H9 (cell line): Measurements from ENCODE around the gene TIAM2. TPM values are rescaled to one million over a fixed set of nuclear protein-coding genes. Genes with fewer than 3 reads are reported as not detected.

Experiments used
- DNase-seq: peaks from one replicate; pipeline ENCODE4 v3.0.0-alpha.2; 2017
- H2AFZ ChIP-seq: one replicate; pipeline ENCODE4 v1.6.1; 2013; ENCODE audit warnings: mild to moderate bottlenecking, low read length, control low read depth, moderate library complexity
- H2AK5ac ChIP-seq: 2 replicates; pipeline ENCODE4 v1.6.1; 2013; ENCODE audit warnings: low read length, control low read depth, mixed read lengths; ENCODE audit not compliant: insufficient read length
- H2BK120ac ChIP-seq: one replicate; pipeline ENCODE4 v1.6.1; 2013; ENCODE audit warnings: low read depth, mild to moderate bottlenecking, low read length, control low read depth, inconsistent platforms; ENCODE audit not compliant: poor library complexity, severe bottlenecking
- H2BK12ac ChIP-seq: 2 replicates; pipeline ENCODE4 v1.6.1; 2013; ENCODE audit warnings: low read length, control low read depth, mixed read lengths, low read depth; ENCODE audit not compliant: insufficient read length
- H2BK15ac ChIP-seq: 2 replicates; pipeline ENCODE4 v1.6.1; 2013; ENCODE audit warnings: low read depth, low read length, control low read depth
- H2BK20ac ChIP-seq: one replicate; pipeline ENCODE4 v1.6.1; 2013; ENCODE audit warnings: low read depth, mild to moderate bottlenecking, low read length, control low read depth, inconsistent platforms; ENCODE audit not compliant: poor library complexity, severe bottlenecking
- H2BK5ac ChIP-seq: 2 replicates; pipeline ENCODE4 v1.6.1; 2013; ENCODE audit warnings: low read length, control low read depth, mixed read lengths; ENCODE audit not compliant: insufficient read length
- H3K14ac ChIP-seq: 2 replicates; pipeline ENCODE4 v1.6.1; 2013; ENCODE audit warnings: low read length, control low read depth; ENCODE audit not compliant: insufficient read depth
- H3K18ac ChIP-seq: 2 replicates; pipeline ENCODE4 v1.6.1; 2013; ENCODE audit warnings: low read depth, mild to moderate bottlenecking, mixed read lengths, low read length, control low read depth; ENCODE audit not compliant: insufficient read length
- H3K23ac ChIP-seq: 2 replicates; pipeline ENCODE4 v1.6.1; 2013; ENCODE audit warnings: low read length, control low read depth, mixed read lengths, low read depth; ENCODE audit not compliant: insufficient read length
- H3K23me2 ChIP-seq: 2 replicates; pipeline ENCODE4 v1.6.1; 2013; ENCODE audit warnings: low read depth, mild to moderate bottlenecking, mixed read lengths, low read length, control low read depth; ENCODE audit not compliant: insufficient read length, poor library complexity, severe bottlenecking
- H3K27ac ChIP-seq: 2 replicates; pipeline ENCODE4 v1.5.1; 2013; ENCODE audit warnings: low read length, control low read depth, mixed read lengths, low read depth; ENCODE audit not compliant: insufficient read length
- H3K27me3 ChIP-seq: 2 replicates; pipeline ENCODE4 v1.6.1; 2013; ENCODE audit warnings: low read length, control low read depth, inconsistent platforms; ENCODE audit not compliant: insufficient read depth
- H3K4ac ChIP-seq: 2 replicates; pipeline ENCODE4 v1.6.1; 2013; ENCODE audit warnings: low read depth, mild to moderate bottlenecking, control low read depth, inconsistent platforms, low read length, moderate library complexity
- H3K4me1 ChIP-seq: 2 replicates; pipeline ENCODE4 v1.6.1; 2013; ENCODE audit warnings: low read length, control low read depth, inconsistent platforms; ENCODE audit not compliant: insufficient read depth
- H3K4me2 ChIP-seq: 2 replicates; pipeline ENCODE4 v1.6.1; 2013; ENCODE audit warnings: low read length, control low read depth, mixed read lengths; ENCODE audit not compliant: insufficient read length, insufficient read depth
- H3K56ac ChIP-seq: 2 replicates; pipeline ENCODE4 v1.6.1; 2013; ENCODE audit warnings: low read depth, mild to moderate bottlenecking, mixed read lengths, low read length, control low read depth; ENCODE audit not compliant: insufficient read length
- H3K79me1 ChIP-seq: 2 replicates; pipeline ENCODE4 v1.6.1; 2013; ENCODE audit warnings: low read depth, mild to moderate bottlenecking, moderate library complexity, low read length, control low read depth, inconsistent platforms; ENCODE audit not compliant: insufficient read depth, poor library complexity, severe bottlenecking
- H3K79me2 ChIP-seq: 2 replicates; pipeline ENCODE4 v1.6.1; 2013; ENCODE audit warnings: low read length, control low read depth, inconsistent platforms; ENCODE audit not compliant: insufficient read depth
- H3K9ac ChIP-seq: 2 replicates; pipeline ENCODE4 v1.6.1; 2013; ENCODE audit warnings: low read length, control low read depth, mixed read lengths; ENCODE audit not compliant: insufficient read length; ENCODE audit errors: extremely low read depth
- H3K9me3 ChIP-seq: one replicate; pipeline ENCODE4 v1.6.1; 2013; ENCODE audit warnings: low read depth, low read length, inconsistent platforms; ENCODE audit not compliant: control insufficient read depth
- H3T11ph ChIP-seq: one replicate; pipeline ENCODE4 v1.6.1; 2013; ENCODE audit warnings: mild to moderate bottlenecking, low read length, control low read depth, inconsistent platforms
- H4K20me1 ChIP-seq: one replicate; pipeline ENCODE4 v1.6.1; 2013; ENCODE audit not compliant: control insufficient read depth, insufficient read length, insufficient read depth
- H4K5ac ChIP-seq: 2 replicates; pipeline ENCODE4 v1.6.1; 2013; ENCODE audit warnings: low read depth, mild to moderate bottlenecking, mixed read lengths, low read length, control low read depth; ENCODE audit not compliant: insufficient read length
- H4K8ac ChIP-seq: replicated peaks from 2 replicates; pipeline ENCODE4 v1.6.1; 2013; ENCODE audit warnings: low read length, control low read depth, mixed read lengths, low read depth; ENCODE audit not compliant: insufficient read length
- H4K91ac ChIP-seq: 2 replicates; pipeline ENCODE4 v1.6.1; 2013; ENCODE audit warnings: low read depth, mild to moderate bottlenecking, moderate library complexity, mixed read lengths, low read length, control low read depth; ENCODE audit not compliant: insufficient read length
- H3K27ac Mint-ChIP-seq, 3 experiments: 2 replicates in 2 of 3; 3 replicates in 1 of 3; pipeline ENCODE4 v1.8.0; 2020 to 2021; ENCODE audit warnings: mixed read lengths in 3 of 3, mild to moderate bottlenecking in 1 of 3, moderate library complexity in 1 of 3
- H3K27me3 Mint-ChIP-seq: 2 replicates; pipeline ENCODE4 v1.8.0; 2021; ENCODE audit warnings: low read depth, mild to moderate bottlenecking, moderate library complexity, mixed read lengths
- H3K36me3 Mint-ChIP-seq, 3 experiments: 2 replicates in 2 of 3; 3 replicates in 1 of 3; pipeline ENCODE4 v1.8.0; 2020 to 2021; ENCODE audit warnings: low read depth in 3 of 3, mixed read lengths in 3 of 3; ENCODE audit not compliant: insufficient read depth in 1 of 3
- H3K4me1 Mint-ChIP-seq, 2 experiments: 2 replicates each; pipeline ENCODE4 v1.8.0; 2020; ENCODE audit warnings: mixed read lengths in 2 of 2
- H3K4me3 Mint-ChIP-seq, 2 experiments: 2 replicates in 1 of 2; 3 replicates in 1 of 2; pipeline ENCODE4 v1.8.0; 2020 to 2021; ENCODE audit warnings: mild to moderate bottlenecking in 2 of 2, mixed read lengths in 2 of 2, moderate library complexity in 1 of 2
- H3K9me3 Mint-ChIP-seq, 2 experiments: 2 replicates in 1 of 2; 3 replicates in 1 of 2; pipeline ENCODE4 v1.8.0; 2020; ENCODE audit warnings: mild to moderate bottlenecking in 2 of 2, mixed read lengths in 2 of 2, moderate library complexity in 1 of 2
- WGBS: extraction: QIAGEN DNeasy Blood & Tissue Kit; methylation state at CpG from one replicate; pipeline ENCODE4 v1.1.7; 2013; ENCODE audit warnings: missing lambda C conversion rate, low lambda C conversion rate, mixed read lengths; ENCODE audit not compliant: insufficient read length; ENCODE audit errors: extremely low coverage; 5-methylcytosine and 5-hydroxymethylcytosine counted together
- total RNA-seq: library from RNA; stranded (reverse); gene quantifications from 2 replicates; pipeline ENCODE4 v1.2.1, GENCODE V29; 2021
- TF ChIP-seq, protein P1 (sequence below): fragments of 200-600 bp; sonication (generic); conservative IDR thresholded peaks from 3 replicates; pipeline ENCODE4 v1.8.0; 2021; ENCODE audit warnings: antibody characterized with exemption, mild to moderate bottlenecking

TIAM2 gene
- total RNA-seq, 1 experiment from 2014 or later, result 6.3 TPM

DNA sequence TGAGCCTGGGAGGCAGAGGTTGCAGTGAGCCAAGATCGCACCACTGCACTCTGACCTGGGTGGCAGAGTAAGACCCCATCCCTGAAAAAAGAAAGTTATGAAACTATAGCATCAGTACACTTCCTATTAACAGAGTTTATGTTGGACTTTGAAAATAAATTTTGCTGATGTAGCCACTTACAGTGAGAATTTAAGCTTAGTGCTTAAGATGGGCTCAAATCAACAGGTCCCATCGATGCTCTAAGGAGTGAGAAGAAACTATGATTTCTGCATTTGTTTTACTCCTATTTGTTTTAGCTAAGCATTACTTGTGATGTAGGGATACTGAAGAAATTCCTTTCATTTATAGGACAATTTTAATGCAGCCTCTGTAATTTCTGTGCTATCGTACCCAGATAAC, 175.4 kb downstream of the TIAM2 start:
- Histone ChIP-seq H4K20me1 (no peaks in the 10 kb centered on the region), H2BK20ac (no peak overlapping the region), H3K56ac (no peak overlapping the region), H4K91ac (no peak overlapping the region), H3K79me1 (no peaks in the 10 kb centered on the region), H3K4ac (no peak overlapping the region), H3K9me3 (no peaks in the 10 kb centered on the region), H4K8ac (no peak overlapping the region), H3K9ac (no peak overlapping the region), H3K23me2 (no peaks in the 10 kb centered on the region), H3K27me3 (no peaks in the 10 kb centered on the region), H2BK5ac (no peak overlapping the region), H2BK15ac (no peak overlapping the region), H3K23ac (no peak overlapping the region), H3K18ac (no peak overlapping the region), H3K4me1 (peaks cover 2% of the 10 kb centered on the region; the same call in 1 of the 2 replicates), H3K14ac (no peak overlapping the region), H3T11ph (no peak overlapping the region), H2AFZ (no peak overlapping the region), H3K4me2 (no peak overlapping the region), H2BK12ac (no peak overlapping the region), H2AK5ac (no peak overlapping the region), H3K79me2 (no peaks in the 10 kb centered on the region), H4K5ac (no peak overlapping the region), H2BK120ac (no peak overlapping the region), H3K27ac (no peak overlapping the region)
- no CpG with 5 or more reads among the region's 3 CpGs for WGBS
- H3K4me1 Mint-ChIP-seq, result peaks cover 23 to 26% of the 10 kb centered on the region in 2 experiments
- H3K9me3 Mint-ChIP-seq, result no peaks in the 10 kb centered on the region
- H3K4me3 Mint-ChIP-seq, result no peak overlapping the region
- DNase-seq, result no peak
- TF ChIP-seq, protein P1, sequence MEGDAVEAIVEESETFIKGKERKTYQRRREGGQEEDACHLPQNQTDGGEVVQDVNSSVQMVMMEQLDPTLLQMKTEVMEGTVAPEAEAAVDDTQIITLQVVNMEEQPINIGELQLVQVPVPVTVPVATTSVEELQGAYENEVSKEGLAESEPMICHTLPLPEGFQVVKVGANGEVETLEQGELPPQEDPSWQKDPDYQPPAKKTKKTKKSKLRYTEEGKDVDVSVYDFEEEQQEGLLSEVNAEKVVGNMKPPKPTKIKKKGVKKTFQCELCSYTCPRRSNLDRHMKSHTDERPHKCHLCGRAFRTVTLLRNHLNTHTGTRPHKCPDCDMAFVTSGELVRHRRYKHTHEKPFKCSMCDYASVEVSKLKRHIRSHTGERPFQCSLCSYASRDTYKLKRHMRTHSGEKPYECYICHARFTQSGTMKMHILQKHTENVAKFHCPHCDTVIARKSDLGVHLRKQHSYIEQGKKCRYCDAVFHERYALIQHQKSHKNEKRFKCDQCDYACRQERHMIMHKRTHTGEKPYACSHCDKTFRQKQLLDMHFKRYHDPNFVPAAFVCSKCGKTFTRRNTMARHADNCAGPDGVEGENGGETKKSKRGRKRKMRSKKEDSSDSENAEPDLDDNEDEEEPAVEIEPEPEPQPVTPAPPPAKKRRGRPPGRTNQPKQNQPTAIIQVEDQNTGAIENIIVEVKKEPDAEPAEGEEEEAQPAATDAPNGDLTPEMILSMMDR, result no peak
- H3K27ac Mint-ChIP-seq, result no peak overlapping the region
- peaks cover 0 to 4% (median 0%) of the 10 kb centered on the region in 3 experiments; a peak in 2 of 7 replicates for H3K36me3 Mint-ChIP-seq
- no peaks in the 10 kb centered on the region for H3K27me3 Mint-ChIP-seq
